GM21737 (cell line): ENCODE results near the gene HECTD4.
"Not testable (repeated sequence)": the region's sequence is repeated elsewhere in the genome, so short reads cannot be mapped to it uniquely, and the experiment has no call there.

ENCODE experiments used
- ATAC-seq: cut with Tn5 transposase; IDR thresholded peaks from one replicate; pipeline ENCODE4 v1.9.1; 2021; ENCODE audit warnings: mild to moderate bottlenecking, moderate library complexity; ENCODE audit not compliant: unreplicated experiment

HECTD4 gene

DNA sequence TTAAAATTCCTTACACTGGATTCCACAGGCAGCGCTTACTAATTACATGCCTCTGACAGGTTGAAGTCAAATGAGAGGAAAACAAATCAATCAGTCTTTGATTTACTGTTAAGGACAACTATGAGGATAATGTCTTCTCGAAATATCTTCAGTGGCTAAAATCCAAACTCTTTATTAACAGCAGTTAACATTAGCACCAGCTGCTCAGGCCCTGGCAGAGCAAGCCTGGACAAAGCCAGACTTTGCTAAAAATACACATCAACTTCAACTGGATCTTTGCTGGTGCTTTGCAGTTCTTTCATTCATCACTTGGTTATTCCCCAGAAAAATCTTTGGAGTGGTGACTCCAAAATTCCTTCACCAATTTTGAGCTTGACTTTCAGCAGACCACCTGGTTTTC is 98.7 kb downstream of the HECTD4 start:
- ATAC-seq, result no peak

DNA sequence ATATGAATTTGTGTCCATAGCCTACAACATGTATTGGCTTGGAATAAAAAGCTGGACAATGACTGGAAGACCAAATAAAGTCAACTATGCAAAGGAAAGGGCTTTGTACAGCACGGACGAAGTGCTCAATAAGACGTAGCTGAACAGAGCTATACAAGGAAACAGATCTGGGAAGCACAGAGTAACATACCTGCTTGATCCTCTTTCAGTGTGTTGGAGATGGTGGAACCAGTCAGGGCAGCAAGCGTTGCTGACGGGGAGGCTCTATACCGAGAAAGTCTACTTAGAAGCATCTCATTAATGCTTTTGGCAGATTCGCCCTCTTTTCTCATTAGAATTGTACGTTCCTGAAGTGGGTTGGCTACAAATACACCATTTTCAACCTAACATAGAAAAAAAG is 99.3 kb downstream of the HECTD4 start:
- no peak for ATAC-seq

DNA sequence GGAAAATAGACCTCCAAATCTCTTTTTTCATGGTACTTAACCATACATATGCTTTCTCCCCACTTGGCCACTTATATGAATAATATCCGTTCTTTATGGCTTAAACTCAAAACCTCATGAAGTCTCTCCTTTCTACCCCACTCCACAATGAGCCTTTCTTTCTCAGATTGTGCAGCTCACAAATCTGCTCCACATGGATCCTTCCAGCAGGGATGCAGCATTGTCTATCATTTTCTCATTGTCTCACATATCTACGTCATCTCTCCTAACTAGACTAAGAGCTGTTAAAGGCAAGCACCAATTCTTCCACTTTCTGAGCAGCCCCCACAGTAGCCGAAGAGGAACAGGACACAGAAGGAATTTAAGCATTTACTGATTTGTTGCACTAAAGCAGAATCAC is 106.4 kb downstream of the HECTD4 start:
- no peak for ATAC-seq

DNA sequence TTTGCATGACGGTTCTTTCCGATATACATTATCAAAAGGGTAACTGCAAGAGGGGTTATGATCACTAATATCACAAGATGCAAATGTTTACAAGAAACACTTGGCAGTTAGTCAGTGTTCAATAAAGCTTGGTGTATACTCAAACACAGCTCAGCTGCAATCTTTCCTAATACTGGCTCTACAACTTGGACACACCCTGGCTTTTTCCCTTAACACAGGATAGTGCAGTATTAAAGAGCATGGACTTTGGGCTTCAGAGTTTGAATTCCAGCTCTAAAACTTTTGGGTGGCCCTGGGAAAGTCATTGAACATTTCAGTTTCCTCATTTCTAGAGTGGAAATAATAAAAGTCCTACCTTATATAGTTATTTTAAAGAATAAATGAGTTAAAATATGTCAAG is 107.0 kb downstream of the HECTD4 start:
- ATAC-seq, result no peak

DNA sequence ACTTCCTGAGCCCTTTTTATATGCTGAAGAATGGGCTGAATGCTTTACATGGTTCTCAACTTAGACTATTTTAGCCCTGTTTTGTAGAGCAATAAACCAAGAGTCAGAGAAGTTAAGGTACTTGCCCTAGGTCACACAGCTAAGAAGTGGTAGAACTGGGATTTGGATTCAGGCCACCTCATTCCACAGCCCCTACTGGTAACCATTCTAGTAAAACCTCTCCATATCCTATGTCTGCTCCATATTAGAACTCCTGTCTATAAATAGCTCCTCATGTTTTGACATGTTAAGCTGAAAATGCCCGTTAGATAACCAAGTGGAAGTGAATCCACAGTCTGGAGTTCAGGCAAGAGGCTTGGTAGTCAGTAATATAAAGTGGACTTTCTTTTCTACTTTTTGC is 111.6 kb downstream of the HECTD4 start:
- no peak for ATAC-seq

DNA sequence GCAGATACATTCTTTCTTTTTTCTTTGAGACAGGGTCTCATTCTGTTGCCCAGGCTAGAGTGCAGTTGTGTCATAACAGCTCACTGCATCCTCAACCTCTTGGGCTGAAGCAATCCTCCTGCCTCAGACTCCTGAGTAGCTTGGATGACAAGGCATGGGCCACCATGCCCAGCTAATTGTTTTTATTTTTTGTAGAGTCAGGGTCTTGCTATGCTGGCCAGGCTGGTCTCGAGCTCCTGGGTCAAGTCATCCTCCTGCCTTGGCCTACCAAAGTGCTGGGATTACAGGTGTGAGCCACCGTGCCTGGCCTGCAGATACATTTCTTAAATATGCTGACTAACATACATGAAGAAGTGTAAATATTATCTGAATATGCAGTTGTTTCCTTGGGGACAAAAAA is 115.8 kb downstream of the HECTD4 start:
- ATAC-seq, result no peak

DNA sequence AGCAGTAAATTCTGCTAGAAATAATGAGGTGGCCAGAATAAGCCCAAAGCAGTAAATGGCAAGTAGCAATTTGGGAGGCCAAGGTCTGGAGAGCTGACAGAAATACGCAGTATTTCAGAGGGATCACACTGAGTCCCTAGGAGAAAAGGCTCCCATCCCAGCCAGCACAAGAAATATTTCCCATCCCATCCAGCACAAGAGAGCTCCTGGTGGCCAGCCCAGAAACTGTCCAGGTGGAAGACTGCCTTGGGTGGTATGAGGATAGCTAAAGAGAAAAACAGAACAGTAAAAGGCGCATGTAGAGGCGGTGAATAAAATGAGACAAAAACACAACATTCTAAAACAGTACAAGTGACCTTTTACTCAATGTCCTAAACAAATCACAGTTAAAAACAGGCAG is 120.7 kb downstream of the HECTD4 start:
- ATAC-seq, result no peak

DNA sequence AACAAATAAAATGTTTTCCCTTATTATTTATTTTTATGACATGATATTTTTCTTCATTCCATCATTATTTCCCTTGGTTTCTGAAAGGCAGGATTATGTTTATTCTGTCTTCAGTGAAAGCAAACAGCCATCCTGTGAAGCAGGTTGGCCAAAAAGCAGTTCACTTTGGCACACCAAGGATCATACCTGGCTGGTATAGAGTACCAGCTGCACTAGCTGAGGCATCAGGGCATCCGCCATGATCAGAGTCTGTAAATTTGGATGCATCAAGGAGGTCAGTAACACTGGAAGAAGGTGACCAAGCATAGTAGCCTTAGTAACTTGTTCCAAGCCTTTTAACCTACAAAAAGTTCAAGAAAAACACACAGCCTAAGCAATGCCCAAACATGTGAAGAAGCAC is 123.3 kb downstream of the HECTD4 start:
- ATAC-seq, result no peak

DNA sequence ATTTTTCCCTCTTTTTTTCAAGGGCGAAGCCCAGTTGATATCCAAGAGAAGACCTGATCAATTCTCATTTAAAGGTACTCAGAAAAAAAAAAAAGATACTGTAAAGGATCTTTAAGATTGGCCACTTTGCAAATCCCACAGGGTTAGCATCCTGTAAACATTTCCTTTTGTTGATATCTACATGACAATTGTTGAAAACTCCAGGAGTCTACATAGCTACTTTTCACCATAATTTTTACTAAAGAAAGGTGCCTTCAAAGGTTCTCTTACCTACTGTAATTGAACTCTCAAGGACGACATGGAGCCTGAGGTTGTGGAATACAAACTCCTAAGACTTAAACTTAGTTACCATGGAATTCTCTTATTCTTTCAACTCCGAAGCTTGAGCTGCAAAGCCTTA is 125.5 kb downstream of the HECTD4 start:
- ATAC-seq, result no peak

DNA sequence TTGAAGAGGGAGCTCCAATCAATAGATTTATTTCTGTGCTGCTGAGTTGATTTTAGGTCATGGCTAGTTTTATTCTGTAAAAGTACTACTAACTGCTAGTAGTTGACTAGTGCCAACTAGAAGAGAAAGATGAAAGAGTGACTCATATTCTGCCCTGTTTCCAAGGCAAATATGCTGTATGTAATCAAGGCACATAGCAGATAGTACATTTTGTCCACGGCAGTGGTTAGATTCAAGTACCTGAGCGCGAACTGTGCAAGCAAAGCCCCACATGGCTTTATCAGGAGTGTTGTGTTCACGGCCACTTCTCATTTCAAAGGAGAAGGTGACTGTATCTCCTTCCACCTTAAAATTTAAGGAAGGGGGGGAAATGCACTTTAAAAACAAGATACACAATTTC is 130.0 kb downstream of the HECTD4 start:
- no peak for ATAC-seq

DNA sequence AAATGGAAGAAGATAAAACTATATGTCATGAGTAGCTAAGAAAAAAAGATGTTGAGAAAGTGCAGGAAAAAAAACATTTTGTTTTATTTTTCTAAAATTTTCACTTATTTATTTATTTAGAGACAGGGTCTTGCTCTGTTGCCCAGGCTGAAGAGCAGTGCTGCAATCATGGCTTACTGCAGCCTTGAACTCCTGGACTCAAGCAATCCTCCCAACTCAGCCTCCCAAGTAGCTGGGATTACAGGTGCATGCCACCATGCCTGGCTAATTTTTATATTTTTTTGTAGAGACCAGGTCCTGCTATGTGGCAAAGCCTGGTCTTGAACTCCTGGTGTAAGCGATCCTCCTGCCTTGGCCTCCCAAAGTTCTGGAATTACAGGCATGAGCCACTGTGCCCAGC is 137.3 kb downstream of the HECTD4 start:
- not testable (repeated sequence) for ATAC-seq

DNA sequence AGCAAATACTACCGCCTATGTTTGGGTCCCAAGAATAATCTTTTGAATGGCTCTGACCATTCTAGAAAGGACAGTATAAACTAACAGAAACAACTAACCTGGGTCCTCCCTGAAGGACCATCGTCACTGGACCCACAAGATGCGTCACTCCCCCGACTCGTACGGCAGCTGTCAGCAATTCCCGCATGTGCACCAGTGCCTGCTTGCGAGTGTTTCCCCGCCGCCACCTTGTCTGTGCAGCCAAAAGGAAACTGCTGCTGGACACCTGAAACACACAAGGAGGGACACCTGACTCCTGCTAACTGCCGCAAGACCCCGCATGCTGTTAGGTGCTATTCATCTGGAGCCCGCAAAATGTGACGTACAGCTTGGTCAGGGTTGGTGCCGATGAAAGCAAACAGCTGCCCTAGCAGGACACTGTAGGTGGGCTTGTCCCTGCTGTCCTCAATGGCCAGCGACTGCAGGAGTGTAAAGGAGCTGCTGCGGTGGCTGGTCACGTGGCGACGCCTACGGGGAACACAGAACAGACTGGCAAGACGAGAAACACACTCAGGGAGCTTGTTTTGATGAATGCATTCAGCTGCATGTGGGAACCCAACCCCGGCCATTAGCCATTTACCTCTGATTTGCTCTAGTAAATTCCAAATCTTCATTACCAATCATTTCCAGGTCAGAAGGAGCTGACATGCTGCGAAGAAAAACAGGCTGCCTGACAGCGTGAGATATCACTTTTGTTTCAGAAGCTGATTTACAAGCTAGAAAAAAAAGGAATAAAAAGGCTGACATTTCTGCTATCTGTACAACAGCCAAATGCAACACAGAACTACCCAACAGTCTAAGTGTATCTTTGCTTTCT is 138.7 kb downstream of the HECTD4 start:
- ATAC-seq, result no peak

DNA sequence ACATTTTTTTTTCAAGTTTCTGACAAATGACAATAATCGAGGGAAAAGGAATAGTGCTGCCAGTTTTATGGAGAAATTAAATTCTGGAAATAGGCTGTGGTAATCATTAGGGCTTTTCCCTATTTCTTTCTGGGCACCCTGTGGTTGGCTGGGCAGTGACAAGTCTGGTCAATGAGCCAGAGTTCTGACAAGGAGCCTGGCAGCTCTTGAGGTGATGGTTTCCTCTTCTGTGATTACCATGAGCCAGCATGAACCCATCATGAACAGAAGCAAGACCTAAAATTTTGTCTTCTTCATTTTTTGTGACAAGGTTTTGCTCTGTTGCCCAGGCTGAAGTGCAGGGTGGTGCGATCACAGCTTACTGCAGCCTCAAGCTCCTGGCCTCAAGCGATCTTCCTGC is 141.1 kb downstream of the HECTD4 start:
- ATAC-seq, result no peak

DNA sequence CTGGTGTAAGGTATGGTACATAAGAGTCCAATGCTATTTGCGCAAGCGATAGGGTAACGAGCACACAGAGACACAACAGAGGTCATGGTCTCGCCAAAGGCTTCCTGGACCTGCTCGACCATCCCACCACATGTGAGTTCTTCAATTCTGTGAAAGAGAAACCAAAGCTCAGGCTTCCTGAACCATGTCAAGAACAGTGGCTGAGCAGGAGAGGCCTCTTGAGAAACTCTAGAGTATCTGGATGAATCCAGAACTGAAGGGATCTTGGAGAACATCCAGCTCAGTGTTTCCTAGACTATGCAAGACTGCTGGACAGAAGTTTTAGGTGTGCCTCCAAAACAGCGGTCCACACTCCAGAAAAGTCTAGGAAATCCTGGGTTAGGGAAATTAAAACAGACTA is 142.3 kb downstream of the HECTD4 start:
- no peak for ATAC-seq

DNA sequence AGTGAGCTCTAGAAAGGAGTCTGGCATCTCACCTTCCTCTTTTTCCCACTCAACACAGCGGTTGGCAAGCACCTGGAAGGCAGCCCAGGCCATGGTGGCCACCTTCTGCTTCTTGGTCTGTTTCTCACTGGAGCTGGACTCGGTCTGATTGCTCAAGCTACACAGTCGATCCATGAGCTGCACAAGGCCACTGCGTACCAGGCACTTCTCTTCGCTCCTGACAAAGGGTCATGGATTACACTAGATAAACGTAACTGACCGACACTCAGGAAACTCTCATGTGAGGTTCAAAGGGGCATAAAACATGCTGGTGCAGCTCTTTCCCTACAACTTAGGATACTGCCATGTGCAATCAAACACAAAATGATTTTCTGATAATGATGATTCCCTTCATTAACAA is 143.2 kb downstream of the HECTD4 start:
- no peak for ATAC-seq

DNA sequence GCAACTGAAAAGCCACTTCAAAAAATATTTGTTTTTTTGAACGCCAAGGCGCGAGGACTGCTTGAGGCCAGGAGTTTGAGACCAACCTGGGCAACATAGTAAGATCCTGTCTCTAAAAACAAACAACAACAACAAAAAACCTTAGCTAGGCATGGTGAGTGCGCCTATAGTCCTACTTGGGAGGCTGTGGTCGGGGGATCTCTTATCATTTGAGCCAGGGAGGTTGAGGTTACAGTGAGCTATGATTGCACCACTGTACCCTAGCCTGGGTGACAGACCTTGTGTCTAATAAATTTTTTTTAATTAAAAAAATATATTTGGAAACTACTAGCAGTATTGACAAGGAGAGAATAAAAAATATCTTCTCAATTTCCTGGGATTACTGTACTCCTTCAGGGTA is 143.8 kb downstream of the HECTD4 start:
- ATAC-seq, result no peak

DNA sequence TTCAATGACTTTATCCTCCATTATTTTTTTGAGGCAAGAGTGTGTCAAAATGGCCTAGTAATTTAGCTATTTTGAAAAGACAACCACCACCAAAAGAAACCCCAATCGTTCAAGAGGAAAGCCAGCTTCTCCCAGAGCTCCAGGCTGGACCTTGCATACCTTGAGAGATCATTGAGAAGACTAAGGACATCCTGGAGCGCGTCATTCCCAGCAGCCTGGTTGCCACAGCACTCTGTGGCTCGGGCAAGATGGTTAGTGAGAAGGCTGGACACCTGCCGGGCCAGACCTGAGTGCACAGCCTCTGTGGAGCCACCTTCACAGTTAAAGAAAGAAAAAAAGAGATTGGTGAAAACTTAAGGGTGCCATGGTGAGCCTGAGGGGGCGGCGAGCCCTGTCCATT is 145.4 kb downstream of the HECTD4 start:
- ATAC-seq, result no peak

DNA sequence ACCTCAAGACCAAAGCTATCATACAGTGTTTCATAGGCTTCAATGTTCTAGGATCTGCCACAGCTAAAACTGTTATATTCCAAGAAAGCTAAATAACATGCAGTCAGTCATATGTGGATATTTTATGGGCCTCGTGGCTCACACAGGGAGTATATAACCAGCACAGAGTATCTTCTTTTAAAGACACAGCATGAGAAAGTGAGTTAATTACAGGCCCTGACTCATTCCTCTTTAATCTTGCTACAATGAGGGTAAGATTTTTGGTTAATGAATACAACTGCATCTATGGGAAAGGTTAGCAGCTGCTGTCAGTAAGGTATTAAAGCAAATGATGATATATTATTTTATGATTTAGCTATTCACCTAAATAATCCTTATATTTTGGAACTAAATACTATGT is 145.8 kb downstream of the HECTD4 start:
- no peak for ATAC-seq

DNA sequence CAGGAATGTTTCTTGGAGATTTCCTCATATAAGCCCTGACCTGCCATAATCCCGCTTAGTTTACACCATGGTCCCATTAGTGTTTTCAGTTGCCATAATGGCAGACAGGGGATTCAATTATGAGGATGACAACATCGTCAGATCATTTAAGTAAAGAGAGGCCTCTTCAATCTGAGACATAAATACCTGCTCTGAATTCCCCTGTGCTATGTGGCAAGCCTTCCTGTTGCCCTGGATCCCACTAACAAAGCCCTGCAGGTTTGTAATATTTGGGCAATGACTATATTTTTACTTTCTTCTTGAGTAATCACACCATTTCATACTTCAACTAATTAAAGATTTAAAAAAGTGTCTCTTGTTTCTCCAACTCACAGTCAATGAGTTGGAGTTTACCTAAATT is 147.9 kb downstream of the HECTD4 start:
- no peak for ATAC-seq

DNA sequence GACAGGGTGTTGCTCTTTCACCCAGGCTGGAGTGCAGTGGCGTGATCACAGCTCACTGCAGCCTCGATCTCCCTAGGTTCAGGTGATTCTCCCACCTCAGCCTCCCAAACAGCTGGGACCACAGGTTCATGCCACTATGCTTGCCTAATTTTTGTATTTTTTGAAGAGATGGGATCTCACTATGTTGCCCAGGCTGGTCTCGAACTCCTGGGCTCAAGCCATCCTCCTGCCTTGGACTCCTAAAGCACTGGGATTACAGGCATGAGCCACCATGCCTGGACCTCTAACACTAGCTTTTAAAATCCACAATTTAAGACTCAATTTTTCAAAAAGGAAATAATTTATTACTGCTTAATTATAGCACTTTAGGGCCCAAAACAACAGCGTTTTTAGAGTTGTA is 149.0 kb downstream of the HECTD4 start:
- no peak for ATAC-seq

DNA sequence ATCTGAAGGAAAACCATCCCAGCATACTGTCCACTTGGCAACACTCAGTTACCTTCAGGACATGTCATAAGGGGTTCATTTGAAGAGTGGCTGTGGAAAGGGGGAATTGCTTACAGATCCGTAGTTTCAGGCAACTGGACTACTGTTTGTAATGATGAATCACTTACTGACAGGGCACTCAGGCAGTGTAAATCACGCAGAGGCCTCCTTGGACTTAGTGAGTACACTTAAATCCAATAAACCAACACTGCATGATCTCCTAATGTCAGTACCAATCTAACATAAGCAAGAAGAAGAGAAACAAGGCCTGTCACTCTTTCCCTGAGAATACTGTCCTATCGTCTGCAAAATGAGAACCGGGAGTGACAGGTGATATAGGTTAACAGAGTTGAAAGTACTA is 152.1 kb downstream of the HECTD4 start:
- no peak for ATAC-seq

DNA sequence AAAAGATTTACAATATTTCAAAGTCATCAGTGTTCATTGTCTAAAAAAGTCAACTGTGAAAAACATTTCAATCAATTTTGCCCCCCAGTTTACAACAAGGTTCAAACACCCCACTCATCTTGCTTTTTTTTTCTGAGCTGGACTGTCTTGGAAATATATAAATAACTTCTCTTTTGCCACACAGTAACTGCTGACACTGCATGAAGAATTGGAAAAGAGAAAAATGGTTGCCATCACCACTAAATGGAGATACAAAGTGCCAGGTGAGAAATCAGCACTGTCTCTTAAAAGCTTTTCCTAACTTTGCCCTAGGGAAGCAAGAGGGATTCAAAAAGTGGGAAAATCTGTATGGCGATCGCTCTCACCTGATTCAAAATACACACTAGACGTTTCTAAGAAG is 155.5 kb downstream of the HECTD4 start:
- ATAC-seq, result no peak

DNA sequence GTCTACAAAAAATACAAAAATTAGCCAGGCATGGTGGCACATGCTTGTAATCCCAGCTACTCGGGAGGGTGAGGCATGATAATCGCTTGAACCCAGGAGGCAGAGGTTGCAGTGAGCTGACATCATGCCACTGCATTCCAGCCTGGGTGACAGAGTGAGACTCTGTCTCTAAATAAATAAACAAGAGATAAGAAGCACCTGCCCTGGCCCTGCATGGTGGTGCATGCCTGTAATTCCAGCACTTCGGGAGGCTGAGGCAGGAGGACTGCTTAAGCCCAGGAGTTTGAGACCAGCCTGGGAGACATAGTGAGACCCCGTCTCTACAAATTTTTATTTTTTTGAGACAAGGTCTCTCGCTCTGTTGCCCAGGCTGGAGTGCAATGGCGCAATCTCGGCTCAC is 161.6 kb downstream of the HECTD4 start:
- ATAC-seq, result not testable (repeated sequence)
